GM18873 (cell line): ENCODE data around the gene PRPSAP2.
"Not testable (repeated sequence)": the region's sequence is repeated elsewhere in the genome, so short reads cannot be mapped to it uniquely, and the experiment has no call there.

Source experiments
- ATAC-seq: cut with Tn5 transposase; IDR thresholded peaks from one replicate; pipeline ENCODE4 v1.9.1; 2021; ENCODE audit warnings: mild to moderate bottlenecking, moderate library complexity, moderate number of reproducible peaks; ENCODE audit not compliant: unreplicated experiment, low FRiP score

The PRPSAP2 gene

GRCh38 chr17:18888766-18889290 is 30.9 kb downstream of the PRPSAP2 start:
- ATAC-seq, result no peak

DNA sequence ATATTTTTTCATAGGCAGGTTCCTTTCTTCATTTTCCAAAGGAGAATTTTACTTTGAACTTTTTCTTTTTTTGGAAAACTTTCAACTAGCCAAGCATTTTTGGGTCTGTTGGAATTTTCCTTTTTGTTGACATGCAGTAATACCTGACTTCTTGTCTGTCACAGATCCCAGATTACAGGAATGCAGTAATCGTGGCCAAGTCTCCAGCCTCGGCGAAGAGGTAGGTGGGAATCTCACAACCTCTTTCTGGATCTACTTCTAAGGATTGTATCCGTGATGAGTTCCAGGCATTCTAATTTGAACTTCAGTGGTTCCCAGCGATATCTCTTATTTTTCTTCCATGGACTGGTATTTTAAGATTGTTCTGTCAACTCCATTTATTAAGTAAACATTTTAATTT is 31.7 kb downstream of the PRPSAP2 start:
- no peak for ATAC-seq

GRCh38 chr17:18891541-18891940 is 33.6 kb downstream of the PRPSAP2 start:
- no peak for ATAC-seq

DNA sequence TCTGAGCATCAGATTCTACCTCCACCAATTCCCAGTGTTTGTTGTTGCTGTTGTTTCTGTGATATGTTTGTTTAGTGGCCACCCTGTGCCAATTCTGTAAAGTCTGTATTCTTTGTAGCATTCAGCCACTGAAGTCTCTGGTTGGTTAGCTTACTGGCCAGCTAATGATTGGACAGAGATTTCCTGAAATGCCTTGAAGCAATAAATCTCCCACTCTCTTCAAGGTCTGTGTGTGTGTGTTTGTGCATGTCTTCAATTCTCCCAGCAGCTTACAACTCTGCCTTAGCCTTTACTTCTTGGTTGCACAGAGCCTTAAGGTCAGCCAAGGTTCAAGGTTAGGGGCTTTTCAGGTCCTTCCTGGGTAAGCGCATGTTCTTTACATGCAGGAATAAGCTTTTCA is 38.2 kb downstream of the PRPSAP2 start:
- no peak for ATAC-seq

GRCh38 chr17:18896947-18897346 is 39.0 kb downstream of the PRPSAP2 start:
- no peak for ATAC-seq

DNA sequence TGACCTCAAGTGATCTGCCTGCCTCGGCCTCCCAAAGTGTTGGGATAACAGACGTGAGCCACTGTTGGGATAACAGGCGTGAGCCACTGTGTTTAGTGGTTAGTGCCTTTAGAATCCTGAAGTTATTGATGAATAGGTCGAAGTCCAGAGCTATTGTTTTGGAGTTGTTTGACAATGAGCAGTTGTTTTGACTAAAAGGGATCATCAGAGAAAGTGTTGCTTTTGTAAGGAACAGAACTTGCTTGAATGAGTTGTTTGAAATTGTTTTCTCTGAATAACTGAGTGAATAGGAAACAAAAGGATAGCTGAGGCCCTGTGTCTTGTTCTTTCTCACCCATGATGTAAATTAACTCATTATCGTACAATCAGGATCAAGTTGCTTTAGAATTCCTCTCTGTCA is 46.6 kb downstream of the PRPSAP2 start:
- no peak for ATAC-seq

GRCh38 chr17:18905226-18905625 is 47.3 kb downstream of the PRPSAP2 start:
- no peak for ATAC-seq

GRCh38 chr17:18910326-18910725 is 52.4 kb downstream of the PRPSAP2 start:
- no peak for ATAC-seq

DNA sequence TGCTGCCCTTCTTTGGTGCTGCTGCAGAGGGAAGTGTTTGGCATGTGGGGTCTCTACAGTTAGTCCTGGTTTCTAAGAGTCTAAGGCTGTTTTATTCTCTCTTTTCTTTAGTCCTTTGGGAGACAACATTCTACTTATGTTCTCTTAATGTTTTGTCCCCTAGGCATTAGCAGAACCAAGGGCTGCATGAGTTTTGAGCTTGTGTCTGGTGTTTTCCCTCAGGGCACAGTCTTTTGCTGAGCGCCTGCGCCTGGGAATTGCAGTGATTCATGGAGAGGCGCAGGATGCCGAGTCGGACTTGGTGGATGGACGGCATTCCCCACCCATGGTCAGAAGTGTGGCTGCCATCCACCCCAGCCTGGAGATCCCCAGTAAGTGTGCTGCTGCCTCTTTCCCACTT is 53.0 kb downstream of the PRPSAP2 start:
- no peak for ATAC-seq

GRCh38 chr17:18916816-18917500 is 59.0 kb downstream of the PRPSAP2 start:
- ATAC-seq, result no peak

DNA sequence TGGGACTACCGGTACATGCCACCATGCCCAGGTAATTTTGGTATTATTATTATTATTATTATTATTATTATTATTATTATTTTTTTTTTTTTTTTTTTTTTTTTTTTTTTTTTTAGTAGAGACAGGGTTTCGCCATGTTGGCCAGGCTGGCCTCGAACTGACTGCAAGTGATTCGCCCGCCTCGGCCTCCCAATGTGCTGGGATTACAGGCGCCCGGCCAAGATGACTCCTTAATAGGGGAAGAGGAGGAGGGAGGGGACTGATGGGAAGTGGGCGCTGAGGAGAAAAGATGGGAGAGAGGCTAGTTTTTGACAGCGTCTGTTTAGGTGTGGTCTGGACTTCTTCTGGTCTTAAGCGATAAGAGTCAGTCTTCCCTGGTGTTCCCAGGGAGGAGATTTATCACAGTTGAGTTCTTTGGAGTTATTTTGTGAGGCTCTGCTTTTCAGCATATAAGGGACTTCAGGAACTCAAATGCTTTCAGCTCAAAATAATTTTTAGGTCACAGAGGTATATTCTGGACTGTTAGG is 59.6 kb downstream of the PRPSAP2 start:
- ATAC-seq, result no peak

GRCh38 chr17:18919963-18920362 is 62.0 kb downstream of the PRPSAP2 start:
- no peak for ATAC-seq

DNA sequence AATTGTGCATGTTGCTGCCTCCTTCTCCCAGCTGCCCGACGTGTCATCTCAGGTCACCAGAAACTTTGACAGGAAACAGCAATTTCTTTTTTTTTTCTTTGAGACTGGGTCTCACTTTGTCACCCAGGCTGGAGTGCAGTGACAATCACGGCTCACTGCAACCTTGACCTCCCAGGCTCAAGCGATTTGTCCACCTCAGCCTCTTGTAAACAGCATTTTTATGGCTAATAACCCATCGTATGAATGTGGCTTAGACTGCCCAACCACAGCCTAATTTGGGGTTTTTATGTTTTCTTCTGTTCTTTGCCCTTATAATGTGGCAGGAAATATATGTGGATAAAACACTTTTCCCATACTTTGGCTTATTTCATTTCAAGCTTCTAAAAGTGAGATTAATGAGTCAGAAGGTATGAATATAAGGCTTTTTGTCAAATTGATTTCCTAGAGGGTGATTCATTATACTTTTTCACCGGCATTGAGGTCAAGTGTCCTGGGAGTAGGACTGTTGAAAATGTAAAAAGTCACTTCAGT is 63.0 kb downstream of the PRPSAP2 start:
- ATAC-seq, result no peak

DNA sequence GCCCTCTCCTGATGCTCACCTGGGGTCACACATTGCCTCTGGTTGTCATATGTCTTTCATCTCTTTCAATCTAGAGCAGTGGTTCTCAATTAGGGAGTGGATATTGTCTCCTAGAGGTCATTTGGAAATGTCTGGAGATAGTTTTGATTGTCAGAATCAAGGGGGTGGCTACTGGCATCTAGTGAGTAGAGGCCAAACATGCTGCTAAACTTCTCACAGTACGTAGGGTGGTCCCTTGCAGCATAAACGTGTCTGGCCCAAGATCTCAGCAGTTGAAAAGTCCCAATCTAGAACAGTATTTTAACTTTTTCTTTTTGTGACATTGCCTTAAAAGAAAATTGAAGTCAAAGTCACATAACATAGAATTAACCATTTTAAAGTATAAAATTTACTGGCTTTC is 63.6 kb downstream of the PRPSAP2 start:
- ATAC-seq, result no peak

DNA sequence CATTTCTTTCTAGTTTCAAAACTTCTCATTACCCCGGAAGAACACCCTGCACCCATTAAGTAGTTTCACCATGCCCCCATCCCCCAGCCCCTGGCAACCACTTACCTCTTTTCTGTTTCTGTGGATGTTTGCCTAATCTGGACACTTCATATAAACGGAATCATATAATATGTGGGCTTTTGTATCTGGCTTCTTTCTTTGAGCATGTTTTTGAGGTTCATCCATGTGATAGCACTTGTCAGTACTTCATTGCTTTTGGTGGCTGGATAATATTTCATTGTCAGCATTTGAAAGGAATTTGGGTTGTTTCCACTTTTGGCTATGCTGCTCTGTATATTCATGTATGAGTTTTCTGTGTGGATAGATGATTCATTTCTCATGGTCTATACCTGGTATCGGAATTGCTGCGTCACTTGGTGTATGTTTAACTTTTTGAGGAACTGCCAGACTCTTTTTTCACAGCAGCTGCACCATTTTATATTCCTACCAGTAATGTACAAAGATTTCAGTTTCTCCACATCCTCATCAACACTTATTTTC is 64.1 kb downstream of the PRPSAP2 start:
- peak; percentile 55 for ATAC-seq

- not testable (repeated sequence) for ATAC-seq
Observed at GRCh38 chr17:18922596-18922995, 64.7 kb downstream of the PRPSAP2 start.

DNA sequence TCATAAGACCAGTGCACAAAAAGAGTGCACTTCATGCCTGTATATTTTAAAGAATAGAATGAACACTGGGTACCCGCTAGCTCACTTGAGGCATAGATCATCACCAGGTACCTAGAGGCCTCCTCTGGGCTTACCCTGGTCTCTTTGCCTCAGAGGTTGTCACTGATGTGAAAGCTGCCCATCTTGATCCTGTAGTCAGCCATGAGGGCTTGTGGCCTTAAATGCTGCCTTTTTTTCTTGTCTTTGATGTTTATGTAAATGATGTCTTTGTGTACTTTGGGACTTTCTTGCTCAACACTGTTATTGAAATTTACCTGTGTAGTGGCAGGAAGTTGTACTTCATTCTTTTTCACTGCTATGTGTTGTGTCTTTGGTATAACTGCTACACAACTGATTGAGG is 67.3 kb downstream of the PRPSAP2 start:
- no peak for ATAC-seq

GRCh38 chr17:18928628-18929125 is 70.7 kb downstream of the PRPSAP2 start:
- ATAC-seq, result no peak

DNA sequence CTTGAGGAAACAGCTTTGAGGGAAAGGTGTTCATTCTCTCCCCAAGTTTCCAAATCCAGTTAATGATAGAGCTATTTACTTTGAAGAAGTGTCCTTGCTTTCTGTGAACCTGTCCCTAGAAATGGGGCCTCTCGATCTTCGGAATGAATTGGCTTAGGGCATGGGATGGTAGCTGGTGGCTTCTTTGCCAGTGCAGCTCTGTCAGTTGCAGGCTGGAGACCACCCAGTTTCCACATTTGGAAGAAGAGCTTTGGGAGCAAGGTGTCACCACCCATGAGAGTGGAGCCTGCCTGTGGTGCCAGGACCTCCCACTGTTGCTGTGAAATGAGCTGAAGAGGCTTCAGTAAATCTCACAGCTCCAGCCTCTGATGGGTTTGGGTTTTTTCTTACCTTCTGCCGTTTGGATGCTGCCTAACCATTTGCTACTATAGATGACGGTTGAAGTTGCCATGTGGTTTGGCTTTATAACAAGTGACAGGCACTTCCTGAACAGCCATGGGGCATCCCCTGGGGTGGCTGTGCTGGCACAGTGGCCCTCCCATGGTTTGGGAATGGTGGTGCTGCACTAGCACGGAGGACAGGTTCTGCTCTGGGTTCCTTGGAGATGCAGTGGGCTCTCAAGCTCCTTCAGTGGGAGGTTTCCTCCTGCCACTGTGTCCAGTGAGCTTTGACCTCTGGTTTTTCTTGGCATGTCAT is 74.6 kb downstream of the PRPSAP2 start:
- no peak for ATAC-seq

DNA sequence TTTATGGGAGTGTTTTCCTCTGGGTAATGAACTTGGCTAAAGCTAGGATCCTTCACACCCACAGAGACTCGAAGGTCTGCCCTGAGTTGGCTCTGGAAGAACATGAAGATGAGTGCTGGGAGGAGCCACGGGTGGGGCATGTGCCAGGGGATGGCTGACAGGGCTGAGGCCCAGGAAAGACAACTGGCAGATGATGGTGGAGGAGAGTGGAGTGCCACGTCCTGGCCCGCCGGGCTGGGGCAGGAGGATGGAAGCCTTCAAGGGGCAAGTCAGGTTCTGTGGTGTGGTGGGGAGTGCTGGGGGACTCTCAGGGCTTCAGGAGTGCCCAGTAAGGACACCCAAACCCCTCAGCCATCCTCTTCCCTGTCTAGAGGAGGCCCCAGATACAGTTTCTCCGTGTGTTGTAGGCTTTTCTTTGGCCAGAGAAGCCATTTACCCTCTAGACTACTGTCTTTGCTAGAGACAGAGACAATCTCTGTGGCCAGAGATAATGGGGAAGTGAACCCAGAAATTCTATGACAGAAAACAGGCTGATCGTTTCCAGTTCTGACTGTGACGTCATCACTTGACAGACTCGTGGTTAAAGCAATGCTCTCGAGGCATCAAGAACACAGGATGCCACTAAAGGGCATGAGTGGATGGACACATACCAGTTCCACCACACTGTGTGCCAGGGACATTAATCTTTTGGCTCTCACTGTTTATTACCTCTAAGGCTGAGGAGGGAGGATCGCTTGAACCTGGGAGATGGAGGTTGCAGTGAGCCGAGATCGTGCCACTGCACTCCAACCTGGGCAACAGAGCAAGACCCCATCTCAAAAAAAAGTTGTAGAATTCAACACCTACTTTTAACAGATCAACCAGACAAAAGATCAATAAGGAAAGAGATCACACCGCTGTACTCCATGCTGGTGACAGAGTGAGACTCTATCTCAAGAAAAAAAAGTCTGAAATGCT is 75.4 kb downstream of the PRPSAP2 start:
- no peak for ATAC-seq
